LNCAP (cell line): Measurements from ENCODE around the gene ZNF428.

Experiments
- TF ChIP-seq, protein P1 (sequence below): fragments of 450-650 bp; IDR thresholded peaks from 2 replicates; pipeline ENCODE4 v1.5.1; 2017; ENCODE audit warnings: mild to moderate bottlenecking

ZNF428 gene

DNA sequence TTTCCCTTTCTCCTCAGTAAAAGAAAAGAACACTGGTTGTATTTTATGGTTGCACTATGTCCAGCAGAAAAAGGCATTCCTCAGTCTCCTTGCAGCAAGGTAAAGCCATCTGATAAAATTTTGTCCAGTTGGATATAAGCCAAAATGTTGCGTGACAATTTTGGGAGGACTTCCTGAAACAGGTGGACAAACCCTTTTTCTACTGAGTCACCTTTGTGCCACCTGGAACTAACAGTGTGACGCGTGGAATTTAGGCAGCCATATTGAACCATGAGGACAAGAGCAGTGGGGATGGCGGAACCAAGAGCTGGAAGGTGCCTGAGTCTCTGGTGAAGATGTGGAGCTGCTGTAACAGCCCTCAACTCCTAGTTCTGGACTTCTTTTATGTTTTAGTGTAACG, 12.1 kb upstream of the ZNF428 start:
- TF ChIP-seq, protein P1, sequence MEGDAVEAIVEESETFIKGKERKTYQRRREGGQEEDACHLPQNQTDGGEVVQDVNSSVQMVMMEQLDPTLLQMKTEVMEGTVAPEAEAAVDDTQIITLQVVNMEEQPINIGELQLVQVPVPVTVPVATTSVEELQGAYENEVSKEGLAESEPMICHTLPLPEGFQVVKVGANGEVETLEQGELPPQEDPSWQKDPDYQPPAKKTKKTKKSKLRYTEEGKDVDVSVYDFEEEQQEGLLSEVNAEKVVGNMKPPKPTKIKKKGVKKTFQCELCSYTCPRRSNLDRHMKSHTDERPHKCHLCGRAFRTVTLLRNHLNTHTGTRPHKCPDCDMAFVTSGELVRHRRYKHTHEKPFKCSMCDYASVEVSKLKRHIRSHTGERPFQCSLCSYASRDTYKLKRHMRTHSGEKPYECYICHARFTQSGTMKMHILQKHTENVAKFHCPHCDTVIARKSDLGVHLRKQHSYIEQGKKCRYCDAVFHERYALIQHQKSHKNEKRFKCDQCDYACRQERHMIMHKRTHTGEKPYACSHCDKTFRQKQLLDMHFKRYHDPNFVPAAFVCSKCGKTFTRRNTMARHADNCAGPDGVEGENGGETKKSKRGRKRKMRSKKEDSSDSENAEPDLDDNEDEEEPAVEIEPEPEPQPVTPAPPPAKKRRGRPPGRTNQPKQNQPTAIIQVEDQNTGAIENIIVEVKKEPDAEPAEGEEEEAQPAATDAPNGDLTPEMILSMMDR, result no peak

DNA sequence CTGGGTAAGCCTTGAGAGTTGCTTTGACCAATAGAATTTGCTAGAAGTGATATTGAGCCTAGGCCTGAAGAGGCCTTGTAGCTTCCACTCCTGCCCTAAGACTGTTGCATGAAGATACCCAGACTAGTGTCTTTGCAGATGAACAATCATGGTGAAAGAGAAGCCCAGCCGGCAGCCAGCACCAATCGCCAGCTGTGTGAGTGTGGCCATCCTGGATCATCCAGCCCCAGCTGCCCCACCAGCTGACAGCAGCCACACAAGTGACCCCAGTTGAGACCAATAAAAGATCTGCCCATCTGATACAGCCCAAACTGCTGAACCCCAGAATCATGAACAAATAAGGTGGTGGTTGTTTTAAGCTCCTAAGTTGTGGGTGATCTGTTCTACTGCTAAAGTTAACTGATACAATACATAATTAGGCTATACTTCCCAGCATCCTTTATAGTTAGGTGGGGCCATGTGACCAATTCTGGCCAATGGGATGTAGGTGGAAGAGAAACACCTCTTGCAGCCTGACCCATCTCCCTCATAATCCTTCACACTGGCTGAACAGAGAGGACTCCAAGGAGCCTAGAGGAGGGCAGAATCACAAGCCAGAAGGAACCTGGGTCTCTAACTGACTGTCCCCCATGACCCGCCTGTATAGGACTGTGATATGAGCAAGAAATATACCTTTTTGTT, 9.4 kb upstream of the ZNF428 start:
- TF ChIP-seq, protein P1, result no peak

- TF ChIP-seq, protein P1, result no peak
These were observed 7.4 kb upstream of the ZNF428 start for GRCh38 chr19:43626838-43627237.

GRCh38 chr19:43625918-43626579, 6.6 kb upstream of the ZNF428 start:
- TF ChIP-seq, protein P1, result no peak

GRCh38 chr19:43624933-43625332, 5.5 kb upstream of the ZNF428 start:
- TF ChIP-seq, protein P1, result no peak

DNA sequence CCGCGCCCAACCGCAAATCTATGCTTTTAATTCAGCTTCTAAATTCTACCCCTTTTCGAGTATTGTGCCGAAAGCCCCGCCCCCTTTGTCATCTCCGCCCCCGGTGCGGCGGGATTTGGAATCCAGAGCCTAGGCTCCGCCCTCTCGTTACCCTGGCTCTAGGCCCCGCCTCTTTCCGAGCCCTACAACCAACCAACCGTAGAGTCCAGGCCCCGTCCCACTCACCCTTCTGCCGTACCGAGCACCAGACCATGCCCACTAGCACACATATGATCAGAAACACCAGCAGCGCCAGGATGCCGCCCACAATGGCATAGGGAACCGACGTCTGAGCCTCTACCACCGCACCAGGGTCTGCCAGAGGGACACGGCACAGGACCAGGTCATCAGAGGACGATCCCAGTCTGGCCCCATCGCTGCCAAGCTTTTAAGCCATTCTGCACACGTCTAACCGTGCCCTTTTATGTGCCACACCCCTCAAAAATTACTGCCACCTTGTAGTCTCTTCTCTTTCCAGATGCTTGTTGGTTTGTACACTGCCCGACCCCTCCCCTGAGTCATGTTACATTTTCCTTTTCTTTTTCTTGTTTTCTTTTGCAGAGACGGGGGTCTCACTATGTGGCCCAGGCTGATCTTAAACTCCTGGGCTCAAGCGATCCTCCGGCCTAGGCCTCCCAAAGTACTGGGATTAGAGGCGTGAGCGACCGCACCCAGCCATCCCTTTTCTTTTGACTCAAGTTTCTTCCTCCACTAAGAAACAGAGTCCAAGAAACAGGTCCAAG, 4.7 kb upstream of the ZNF428 start:
- TF ChIP-seq, protein P1, result no peak

GRCh38 chr19:43622956-43623355, 3.5 kb upstream of the ZNF428 start:
- TF ChIP-seq, protein P1, result no peak
